Kidney (tissue), 22 donors: Measurements from ENCODE around the gene DDX27. TPM values are rescaled to one million over a fixed set of nuclear protein-coding genes. Genes with fewer than 3 reads are reported as not detected.

Experiments
- DNase-seq, 5 donors: peaks; one replicate each; pipeline ENCODE4 v3.0.0-alpha.2; 2013 to 2020
- FAIRE-seq: peaks from 2 replicates; lab custom pipeline; 2012; peaks lifted over from hg19 to GRCh38; lab: Jason Lieb, UNC
- H3K27ac ChIP-seq, 2 donors: one replicate each; pipeline ENCODE4 v1.7.0; 2013; ENCODE audit warnings: low read depth in 2 of 2, low read length in 2 of 2, inconsistent platforms in 1 of 2
- H3K27me3 ChIP-seq: one replicate; pipeline ENCODE4 v1.7.1; 2013; ENCODE audit warnings: low read length, inconsistent platforms; ENCODE audit not compliant: control insufficient read depth, insufficient read depth
- H3K36me3 ChIP-seq, 3 donors: one replicate each; pipeline versions ENCODE4 v1.7.0 to v1.7.1; 2013; ENCODE audit warnings: low read length in 3 of 3, control low read depth in 1 of 3, inconsistent platforms in 1 of 3; ENCODE audit not compliant: insufficient read depth in 3 of 3, control insufficient read depth in 2 of 3
- H3K4me1 ChIP-seq, 3 donors: one replicate each; pipeline versions ENCODE4 v1.7.0 to v1.7.1; 2013; ENCODE audit warnings: low read length in 3 of 3, inconsistent platforms in 1 of 3, low read depth in 1 of 3; ENCODE audit not compliant: control insufficient read depth in 2 of 3, insufficient read depth in 2 of 3
- H3K4me3 ChIP-seq, 3 donors: one replicate each; pipeline versions ENCODE4 v1.7.0 to v1.8.1; 2013; ENCODE audit warnings: low read length in 3 of 3, control low read depth in 1 of 3, inconsistent platforms in 1 of 3
- H3K9ac ChIP-seq, 3 donors: one replicate each; pipeline versions ENCODE4 v1.7.0 to v1.7.1; 2013; ENCODE audit warnings: low read length in 3 of 3, control low read depth in 1 of 3, inconsistent platforms in 1 of 3
- H3K9me3 ChIP-seq, 3 donors: one replicate each; pipeline versions ENCODE4 v1.7.0 to v1.7.1; 2013; ENCODE audit warnings: low read length in 3 of 3, control low read depth in 1 of 3, inconsistent platforms in 1 of 3; ENCODE audit not compliant: control insufficient read depth in 2 of 3, insufficient read depth in 1 of 3
- CTCF ChIP-seq: IDR thresholded peaks from 3 replicates; pipeline ENCODE4 v1.5.1; 2012; ENCODE audit warnings: mild to moderate bottlenecking, moderate library complexity, borderline replicate concordance; ENCODE audit not compliant: insufficient read depth; ENCODE audit errors: extremely low read depth
- intact Hi-C: fragments of 100-400 bp; cut with DNase I; formaldehyde crosslinking; loops from one replicate; pipeline ENCODE4 v1.11.1; 2022
- long read RNA-seq, 10 donors: library from polyadenylated mRNA in 1 of 10; unstranded in 1 of 10; transcript quantifications; one replicate each; pipeline ENCODE4 v2.0.0 and lab custom pipeline, GENCODE V29; 2021 to 2026
- polyA plus RNA-seq: library from polyadenylated mRNA; stranded (reverse); fragments of 350-450 nt; fragmentation: Illumina TruSeq; extraction: RNeasy Lipid Tissue Mini Kit (QIAGEN cat#74804); gene quantifications from one replicate; pipeline ENCODE4 v1.2.3, GENCODE V29; 2014; ENCODE audit warnings: low read depth, low replicate concordance; ENCODE audit not compliant: insufficient read depth
- total RNA-seq: library from RNA; stranded (reverse); fragmentation: NEBNext Ultra II Directional; extraction: Animal tissue kit (Norgen Biotek cat#: 25700); gene quantifications from one replicate; pipeline ENCODE4 v1.2.1, GENCODE V29; 2021
- donor health status: control.
- donor health status: control.
- donor health status: control.
- donor health status: control.
- donor health status: control.
- donor health status: DM: yes; HTN: yes; CAD: no.
- donor health status: Normal renal cell carcinoma (clear cell type).

Gene DDX27, protein sequence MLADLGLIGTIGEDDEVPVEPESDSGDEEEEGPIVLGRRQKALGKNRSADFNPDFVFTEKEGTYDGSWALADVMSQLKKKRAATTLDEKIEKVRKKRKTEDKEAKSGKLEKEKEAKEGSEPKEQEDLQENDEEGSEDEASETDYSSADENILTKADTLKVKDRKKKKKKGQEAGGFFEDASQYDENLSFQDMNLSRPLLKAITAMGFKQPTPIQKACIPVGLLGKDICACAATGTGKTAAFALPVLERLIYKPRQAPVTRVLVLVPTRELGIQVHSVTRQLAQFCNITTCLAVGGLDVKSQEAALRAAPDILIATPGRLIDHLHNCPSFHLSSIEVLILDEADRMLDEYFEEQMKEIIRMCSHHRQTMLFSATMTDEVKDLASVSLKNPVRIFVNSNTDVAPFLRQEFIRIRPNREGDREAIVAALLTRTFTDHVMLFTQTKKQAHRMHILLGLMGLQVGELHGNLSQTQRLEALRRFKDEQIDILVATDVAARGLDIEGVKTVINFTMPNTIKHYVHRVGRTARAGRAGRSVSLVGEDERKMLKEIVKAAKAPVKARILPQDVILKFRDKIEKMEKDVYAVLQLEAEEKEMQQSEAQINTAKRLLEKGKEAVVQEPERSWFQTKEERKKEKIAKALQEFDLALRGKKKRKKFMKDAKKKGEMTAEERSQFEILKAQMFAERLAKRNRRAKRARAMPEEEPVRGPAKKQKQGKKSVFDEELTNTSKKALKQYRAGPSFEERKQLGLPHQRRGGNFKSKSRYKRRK
- total RNA-seq (30.6 TPM), polyA plus RNA-seq (22.8 TPM)
- long read RNA-seq, donor 1, partial matches to known transcripts = 5 of 6 reads
- long read RNA-seq, donor 1, other reads (novel, unspliced or antisense) = 0 of 6 reads
- long read RNA-seq, donor 2, partial matches to known transcripts = 12 of 14 reads
- long read RNA-seq, donor 2, other reads (novel, unspliced or antisense) = 0 of 14 reads
- long read RNA-seq, donor 3, partial matches to known transcripts = 25 of 29 reads
- long read RNA-seq, donor 3, other reads (novel, unspliced or antisense) = 0 of 29 reads
- long read RNA-seq, donor 4, partial matches to known transcripts = 0 of 1 reads
- long read RNA-seq, donor 4, other reads (novel, unspliced or antisense) = 0 of 1 reads
- long read RNA-seq, donor 5 = 0 reads
- long read RNA-seq, donor 6, partial matches to known transcripts = 11 of 11 reads
- long read RNA-seq, donor 6, other reads (novel, unspliced or antisense) = 0 of 11 reads
- long read RNA-seq, donor 7, transcript DDX27-207 (21 exons, 2,693 nt) = major isoform, 24 of 70 reads
- long read RNA-seq, donor 7, partial matches to known transcripts = 35 of 70 reads
- long read RNA-seq, donor 7, other reads (novel, unspliced or antisense) = 11 of 70 reads
- long read RNA-seq, donor 8 = 0 reads
- long read RNA-seq, donor 9 = 0 reads
- long read RNA-seq, donor 10, partial matches to known transcripts = 9 of 12 reads
- long read RNA-seq, donor 10, other reads (novel, unspliced or antisense) = 0 of 12 reads

DNA sequence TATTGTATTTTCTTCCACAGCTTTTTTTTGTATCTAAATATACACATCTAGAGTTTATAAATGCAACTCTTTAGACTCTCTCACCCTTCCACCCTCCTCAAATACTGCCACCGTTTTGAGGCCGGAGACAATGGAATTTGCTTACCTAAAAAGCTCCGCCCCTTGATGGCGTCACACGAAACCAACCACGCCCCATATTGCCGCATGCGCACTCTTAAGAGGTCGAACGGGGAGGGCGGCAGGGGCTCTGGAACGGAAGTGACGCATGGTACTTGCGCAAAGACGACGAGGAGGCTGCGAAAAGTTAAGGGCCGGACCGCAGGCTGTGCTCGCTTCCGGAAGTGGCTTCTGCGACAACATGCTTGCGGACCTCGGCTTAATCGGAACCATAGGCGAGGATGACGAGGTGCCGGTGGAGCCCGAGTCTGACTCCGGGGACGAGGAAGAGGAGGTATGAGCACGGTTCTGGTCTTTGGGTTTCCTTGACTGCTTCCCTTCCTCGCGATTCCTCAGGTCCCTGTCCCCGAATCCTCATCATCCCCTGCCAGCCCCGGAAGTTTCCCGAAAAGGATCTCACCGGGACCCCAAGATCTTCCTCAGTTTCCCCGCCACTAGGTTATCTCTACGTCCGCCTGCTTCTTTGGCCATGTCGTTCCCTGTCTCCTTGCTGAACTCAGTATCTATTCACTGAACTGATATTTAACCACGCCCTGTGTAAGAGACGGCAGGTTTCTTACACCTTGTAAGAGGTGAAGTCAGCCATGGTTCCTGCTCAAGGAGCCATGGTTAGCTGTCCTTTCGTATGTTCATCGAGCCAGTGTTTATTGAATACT lies at the start of gene DDX27:
DDX27 (plus strand) TSS at position 326 of the 833 bp plus-strand sequence; CDS start at position 359, 33 bp downstream.
- DNase-seq (peak; percentile 99 to 100 (median 99)), FAIRE-seq (peak; percentile 99)
- intact Hi-C loops = loop anchor here (5.0 kb wide), 1 partner anchor 87 kb away; no protein-coding TSS in a partner anchor
- no peaks in the 10 kb centered on the region for H3K27me3 ChIP-seq
- H3K4me3 ChIP-seq = peak within 1 kb of the TSS; percentile 83 to 99 (median 97)
- H3K9me3 ChIP-seq = no peaks in the 10 kb centered on the region
- peaks cover 2 to 20% (median 14%) of the 10 kb centered on the region in 3 donors for H3K36me3 ChIP-seq
- peaks cover 0 to 7% (median 6%) of the 10 kb centered on the region in 3 donors for H3K4me1 ChIP-seq
- TF ChIP-seq CTCF = no peak
- H3K9ac ChIP-seq = peak within 1 kb of the TSS; percentile 70 to 99 (median 89)
- H3K27ac ChIP-seq = peak within 1 kb of the TSS; percentile 37 to 82

DNA sequence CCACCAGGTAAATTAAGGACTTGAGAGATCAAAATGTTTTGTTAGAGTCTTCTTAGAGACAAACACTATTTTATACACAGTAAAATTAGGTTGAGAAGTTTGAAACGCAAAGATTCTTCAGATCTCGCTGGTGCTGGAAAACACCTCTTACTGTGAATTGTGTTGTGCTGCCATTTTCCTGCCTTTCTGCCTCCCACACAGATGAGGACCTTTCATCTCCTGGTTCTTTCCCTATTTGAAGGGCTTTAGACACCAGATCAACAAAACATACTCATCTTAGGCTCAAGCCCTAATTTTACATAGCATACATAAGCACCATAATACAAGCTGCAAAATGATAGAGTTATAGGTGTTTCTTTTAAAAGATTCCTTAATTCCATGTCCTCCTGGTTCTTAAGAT lies 49.7 kb upstream of the DDX27 start:
- FAIRE-seq = no peak
- peaks cover 0 to 4% (median 2%) of the 10 kb centered on the region in 3 donors for H3K36me3 ChIP-seq
- DNase-seq = no peak
- no peak overlapping the region for H3K4me3 ChIP-seq
- no peak overlapping the region for H3K27ac ChIP-seq
- intact Hi-C loops = no loop called here
- H3K27me3 ChIP-seq = no peaks in the 10 kb centered on the region
- peaks cover 2 to 17% (median 3%) of the 10 kb centered on the region in 3 donors for H3K4me1 ChIP-seq
- no peaks in the 10 kb centered on the region for H3K9me3 ChIP-seq
- no peak for TF ChIP-seq CTCF
- no peak overlapping the region for H3K9ac ChIP-seq
